Stimulated activated CD4-positive, alpha-beta T cell treated with anti-CD3 and anti-CD28 coated beads, Interleukin-15, amount 100 ng/mL, for 24 hours (primary cell): ENCODE measurements around the gene TLR8.
A peak's percentile ranks its signal among the peaks of the same experiment; 100 is the strongest.

ENCODE experiments used
- DNase-seq: peaks from one replicate; pipeline ENCODE4 v3.0.0-alpha.2; 2020

Gene TLR8

GRCh38 chrX:12906046-12906761 lies at the start of gene TLR8:
Gene TLR8 (plus strand): TSS chrX:12906620. CDS start chrX:12906707, 87 bp downstream.
- DNase-seq: no peak

DNA sequence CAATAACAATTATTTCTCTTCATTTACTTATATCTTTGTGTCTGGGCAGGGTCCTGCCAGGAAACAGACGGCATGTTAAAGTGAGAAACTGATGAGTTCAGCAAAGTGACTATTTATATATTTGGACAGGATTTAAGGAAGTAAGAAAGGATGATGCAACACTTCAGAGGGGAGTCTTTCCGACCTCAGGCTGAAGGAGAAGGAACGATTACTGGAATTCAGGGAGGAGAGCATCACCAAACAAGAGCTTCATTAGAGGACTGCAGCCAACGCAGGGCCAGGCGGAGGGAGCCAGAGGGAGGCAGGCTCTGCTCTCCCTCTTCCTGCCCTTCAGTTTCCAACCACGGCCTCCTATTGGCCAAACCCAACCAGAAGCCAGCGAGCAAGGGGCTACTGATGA lies 41.1 kb upstream of the TLR8 start:
- DNase-seq: no peak

DNA sequence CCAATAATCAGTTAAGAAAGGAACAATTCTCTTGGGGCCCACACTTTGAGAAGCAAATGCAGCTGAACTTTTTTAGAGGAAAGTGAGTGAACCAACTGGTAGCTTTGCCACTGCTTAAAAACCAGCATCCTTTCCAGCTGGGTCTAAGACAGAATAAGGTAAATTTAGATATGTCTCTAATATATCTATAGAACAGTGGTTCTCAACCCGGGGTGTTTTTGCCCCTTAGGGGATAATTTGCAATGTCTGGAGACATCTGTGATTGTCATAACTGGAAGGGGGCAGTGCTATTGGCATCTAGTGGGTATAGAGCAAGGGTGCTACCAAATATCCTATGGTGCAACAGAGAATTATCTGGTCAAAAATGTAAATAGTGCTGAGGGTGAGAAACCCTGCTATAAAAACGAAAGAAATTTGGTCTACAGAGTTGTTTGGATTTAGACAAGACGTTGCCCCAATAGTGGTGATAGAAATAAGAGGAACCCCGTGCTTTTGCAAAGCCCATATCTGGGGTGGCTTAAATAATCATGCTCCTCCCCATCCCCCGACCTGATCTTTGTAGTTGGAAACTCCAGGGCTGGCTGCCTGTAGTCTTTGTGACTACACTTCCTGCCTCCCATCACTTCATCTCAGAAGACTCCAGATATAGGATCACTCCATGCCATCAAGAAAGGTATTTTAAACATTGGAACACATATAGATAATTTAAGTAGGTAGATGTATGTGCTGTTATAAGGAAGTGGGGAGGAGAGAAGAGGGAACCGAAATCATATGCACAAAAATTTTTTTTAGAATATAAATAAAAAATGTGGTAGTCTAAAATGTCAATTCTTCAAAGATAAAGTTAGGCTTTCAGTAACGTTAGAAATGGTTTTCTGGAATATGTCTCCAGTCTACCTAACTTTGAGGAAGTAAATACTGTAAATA lies 39.7 kb upstream of the TLR8 start, which contains the start of gene TLR7:
Gene TLR7 (plus strand): TSS at position 622 of the 927 bp plus-strand sequence. CDS start 507 bp downstream, outside the sequence.
- DNase-seq: no peak

GRCh38 chrX:12867685-12868084 lies 38.7 kb upstream of the TLR8 start:
- DNase-seq: no peak

GRCh38 chrX:12868747-12869146 lies 37.7 kb upstream of the TLR8 start:
- no peak for DNase-seq

DNA sequence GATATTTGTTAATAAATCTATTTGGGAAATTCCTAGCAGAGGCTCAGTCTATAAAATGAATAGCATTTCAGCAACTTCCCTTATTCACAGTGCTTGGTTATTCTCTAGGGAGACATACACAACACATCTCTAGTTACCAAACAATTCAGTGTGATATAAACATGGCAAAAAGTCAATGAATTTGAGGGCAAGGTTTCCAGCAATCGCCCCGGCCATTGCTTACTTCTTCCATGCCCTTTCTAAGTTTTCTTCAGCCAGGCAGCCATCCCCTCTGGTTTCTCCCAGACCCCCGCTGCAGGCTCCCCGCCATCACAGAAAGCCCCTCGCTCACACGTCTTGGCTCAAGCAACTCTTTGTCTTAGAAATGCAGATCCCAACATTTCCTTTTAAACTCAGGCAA lies 35.2 kb upstream of the TLR8 start:
- no peak for DNase-seq

- no peak for DNase-seq
Observed at GRCh38 chrX:12872741-12873140, 33.7 kb upstream of the TLR8 start.

DNA sequence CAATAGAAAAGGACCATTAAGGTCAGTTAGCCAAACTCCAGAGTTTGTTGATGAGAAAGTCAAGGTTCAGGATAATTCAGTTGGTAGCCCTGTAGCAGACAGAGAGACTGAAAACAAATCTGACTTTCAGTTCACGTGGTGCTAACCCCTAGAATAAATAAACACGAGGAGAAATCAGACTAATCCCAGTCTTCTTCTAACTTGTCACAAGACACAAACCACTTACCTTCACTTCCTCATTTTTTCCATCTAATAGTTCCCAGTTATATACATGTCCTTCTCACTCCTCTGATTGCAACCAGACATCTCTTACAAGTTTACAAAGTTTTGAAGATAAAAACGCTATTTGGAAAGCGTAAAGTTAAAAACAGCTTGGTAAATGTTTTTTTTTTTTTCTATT lies 31.8 kb upstream of the TLR8 start:
- DNase-seq: no peak

GRCh38 chrX:12877386-12877785 lies 29.0 kb upstream of the TLR8 start:
- DNase-seq: no peak

DNA sequence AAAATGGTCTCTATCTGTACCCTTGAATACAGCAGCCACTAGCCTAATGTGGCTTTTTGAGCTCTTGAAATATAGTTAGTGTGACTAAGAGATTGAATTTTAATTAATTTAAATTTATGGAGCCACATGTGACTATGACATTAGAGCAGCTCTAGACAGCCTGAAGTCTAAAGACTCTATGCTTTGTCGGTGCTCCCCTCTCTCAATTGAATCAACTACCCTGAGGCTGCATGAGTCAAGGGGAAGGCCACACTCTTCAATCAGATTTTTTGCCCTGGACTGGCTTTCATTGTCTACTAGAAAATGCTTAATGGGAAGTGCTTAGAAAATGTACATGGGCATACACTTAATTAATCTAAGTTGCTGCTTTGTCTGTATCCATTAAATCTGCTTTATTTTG lies 27.9 kb upstream of the TLR8 start:
- DNase-seq: no peak

DNA sequence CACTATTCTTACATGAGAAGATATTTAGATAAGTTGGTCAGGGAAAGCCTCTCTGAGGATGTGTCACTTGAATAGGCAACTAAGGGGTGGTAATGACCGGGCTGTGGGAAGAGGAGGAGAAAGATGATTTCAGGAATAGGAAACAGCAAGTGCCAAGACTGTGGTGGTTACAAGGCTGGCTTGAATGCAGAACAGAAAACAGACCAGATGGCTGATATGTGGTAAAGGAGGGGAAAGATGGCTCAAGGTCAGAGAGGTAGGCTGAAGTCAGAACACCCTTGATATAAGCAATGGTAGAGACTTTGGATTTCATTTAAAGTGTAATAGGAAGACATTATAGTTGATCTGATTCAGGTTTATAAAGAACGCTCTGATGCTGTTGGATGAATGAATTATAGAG lies 24.5 kb upstream of the TLR8 start:
- no peak for DNase-seq

- DNase-seq: no peak
Observed at GRCh38 chrX:12885508-12885907, 20.9 kb upstream of the TLR8 start.

GRCh38 chrX:12886545-12886944 lies 19.9 kb upstream of the TLR8 start:
- no peak for DNase-seq

DNA sequence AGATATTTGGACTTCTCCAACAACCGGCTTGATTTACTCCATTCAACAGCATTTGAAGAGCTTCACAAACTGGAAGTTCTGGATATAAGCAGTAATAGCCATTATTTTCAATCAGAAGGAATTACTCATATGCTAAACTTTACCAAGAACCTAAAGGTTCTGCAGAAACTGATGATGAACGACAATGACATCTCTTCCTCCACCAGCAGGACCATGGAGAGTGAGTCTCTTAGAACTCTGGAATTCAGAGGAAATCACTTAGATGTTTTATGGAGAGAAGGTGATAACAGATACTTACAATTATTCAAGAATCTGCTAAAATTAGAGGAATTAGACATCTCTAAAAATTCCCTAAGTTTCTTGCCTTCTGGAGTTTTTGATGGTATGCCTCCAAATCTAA lies 19.3 kb upstream of the TLR8 start:
- no peak for DNase-seq

- no peak for DNase-seq
Observed at GRCh38 chrX:12887767-12888166, 18.7 kb upstream of the TLR8 start.

- DNase-seq: no peak
Observed at GRCh38 chrX:12890467-12890866, 16.0 kb upstream of the TLR8 start.

DNA sequence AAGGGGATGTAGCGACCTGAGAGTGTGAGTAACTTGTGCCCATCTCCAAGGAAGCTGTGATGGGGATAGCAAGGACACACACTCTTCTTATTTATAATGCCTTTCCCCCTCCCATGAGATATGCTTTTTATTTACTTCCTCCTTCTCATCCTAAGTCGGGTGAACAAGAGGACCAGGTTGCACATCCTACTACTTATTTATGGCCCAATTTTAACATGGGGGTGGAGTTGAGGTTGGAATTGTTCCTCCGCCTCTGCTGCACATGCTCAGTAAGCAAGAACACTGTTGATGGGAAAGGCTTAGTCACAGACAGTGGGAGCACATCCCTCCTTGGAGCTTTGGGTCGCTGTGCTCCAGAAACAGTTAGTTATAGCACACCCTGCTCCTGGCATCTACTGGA lies 15.2 kb upstream of the TLR8 start:
- no peak for DNase-seq

- no peak for DNase-seq
Observed at GRCh38 chrX:12891915-12892506, 14.4 kb upstream of the TLR8 start.

- DNase-seq: no peak
Observed at GRCh38 chrX:12892716-12893115, 13.7 kb upstream of the TLR8 start.

DNA sequence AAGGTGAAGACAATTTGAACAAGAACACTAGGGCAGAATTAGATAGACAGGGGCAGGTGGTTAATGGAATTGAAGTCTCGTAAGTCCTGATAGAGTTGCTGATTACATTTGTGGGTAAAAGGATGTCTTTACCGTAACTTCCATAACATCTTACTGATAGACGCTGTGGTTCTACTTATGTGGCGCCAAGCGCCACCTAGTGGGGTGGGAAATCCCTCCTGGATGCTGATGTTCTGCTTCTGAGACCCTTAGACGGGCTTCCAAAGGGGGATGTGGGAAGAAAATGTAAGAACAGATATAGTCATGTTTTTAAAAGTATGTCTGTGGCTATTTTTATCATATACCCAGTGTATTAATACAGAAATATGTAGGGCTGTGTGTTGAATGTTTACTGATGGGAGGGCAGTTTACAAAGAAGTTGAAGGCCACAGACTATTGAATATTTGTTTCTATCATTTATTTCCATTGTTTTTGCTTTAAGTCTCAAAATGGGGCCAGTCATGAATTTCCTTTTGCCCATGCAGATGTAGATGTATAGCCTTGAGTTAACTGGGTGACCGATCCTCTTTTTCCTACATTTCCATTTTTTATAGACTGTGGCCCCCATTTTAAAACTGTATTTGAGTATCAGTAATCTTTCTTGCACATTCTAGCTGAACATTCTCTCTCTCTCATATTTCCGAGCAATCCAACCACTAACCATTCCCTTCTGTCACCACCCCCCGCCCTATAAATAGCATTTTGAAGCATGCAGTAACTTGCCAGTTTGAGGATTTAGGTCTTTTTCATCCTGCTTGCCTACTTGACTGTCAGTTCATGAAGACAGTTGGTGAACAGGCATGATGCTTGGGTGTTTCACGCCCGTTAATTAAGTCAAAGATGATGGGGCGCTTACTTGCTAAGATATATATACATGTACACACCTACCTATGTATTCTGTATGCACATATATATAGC lies 12.1 kb upstream of the TLR8 start:
- DNase-seq: peak; percentile 56

DNA sequence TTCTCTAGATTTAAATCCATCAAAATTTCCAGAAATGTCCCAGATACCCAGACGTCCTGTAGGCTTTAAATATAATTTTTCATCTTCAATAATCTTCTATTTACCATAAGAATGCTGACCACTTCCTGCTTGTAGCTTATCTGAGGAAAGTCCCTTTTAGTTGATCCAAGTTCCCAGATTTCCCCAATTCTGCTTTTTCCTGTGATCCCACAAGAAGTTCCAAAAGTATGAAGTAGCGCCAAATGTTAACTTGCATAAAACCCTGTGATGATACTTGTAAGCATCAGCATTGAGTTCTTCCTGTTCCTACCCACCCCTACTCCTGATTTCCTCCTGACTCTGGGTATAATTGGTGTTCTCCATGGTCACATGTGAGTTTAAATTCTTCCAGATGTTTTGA lies 10.6 kb upstream of the TLR8 start:
- DNase-seq: no peak

DNA sequence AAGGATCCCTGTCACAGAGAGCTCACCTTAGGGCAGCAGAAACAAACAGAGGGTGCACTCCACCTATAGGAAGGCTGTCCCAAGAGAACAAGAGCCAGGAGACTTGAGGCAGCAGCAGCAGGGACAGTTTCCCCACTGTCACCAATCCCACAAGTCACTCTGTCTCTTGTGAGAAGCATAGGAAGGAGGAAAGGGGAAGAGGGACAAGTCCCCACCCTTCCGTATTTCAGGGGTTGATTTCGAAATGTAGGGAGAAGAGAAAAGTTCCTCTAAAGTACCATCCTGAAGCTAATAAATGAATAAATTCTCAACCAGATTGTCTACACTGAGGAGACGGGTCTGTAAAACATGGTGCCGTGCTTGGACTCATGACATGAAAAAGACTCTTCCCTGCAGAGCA lies 9.5 kb upstream of the TLR8 start:
- no peak for DNase-seq

DNA sequence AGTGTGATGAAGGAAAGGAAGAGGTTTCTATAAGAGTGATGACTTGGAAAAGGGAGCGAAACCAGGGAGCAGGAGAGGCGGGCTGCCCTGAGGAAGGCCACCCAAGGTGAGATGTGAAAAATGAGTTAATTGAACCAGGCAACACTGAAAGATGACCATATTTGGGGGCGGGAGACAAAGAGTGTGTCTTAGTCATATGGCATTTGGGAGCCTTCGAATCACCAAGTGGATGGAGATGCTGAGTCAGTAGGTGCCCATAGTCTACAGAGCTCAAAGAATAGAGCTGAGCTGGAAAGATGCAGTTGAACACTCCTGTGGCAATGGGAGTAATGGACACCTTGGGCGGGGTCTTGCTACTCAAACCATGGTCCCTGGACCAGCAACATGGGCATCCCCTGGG lies 8.3 kb upstream of the TLR8 start:
- DNase-seq: peak; percentile 13
